ENCODE measurements around the gene ZNF841. TPM values are rescaled to one million over a fixed set of nuclear protein-coding genes. Genes with fewer than 3 reads are reported as not detected.

The ZNF841 gene
- total and polyA plus RNA-seq, 2 donors (not counting 3 experiments of a cell fraction or from before 2014, with no cell fraction given), result 5.2 to 17.7 TPM

DNA sequence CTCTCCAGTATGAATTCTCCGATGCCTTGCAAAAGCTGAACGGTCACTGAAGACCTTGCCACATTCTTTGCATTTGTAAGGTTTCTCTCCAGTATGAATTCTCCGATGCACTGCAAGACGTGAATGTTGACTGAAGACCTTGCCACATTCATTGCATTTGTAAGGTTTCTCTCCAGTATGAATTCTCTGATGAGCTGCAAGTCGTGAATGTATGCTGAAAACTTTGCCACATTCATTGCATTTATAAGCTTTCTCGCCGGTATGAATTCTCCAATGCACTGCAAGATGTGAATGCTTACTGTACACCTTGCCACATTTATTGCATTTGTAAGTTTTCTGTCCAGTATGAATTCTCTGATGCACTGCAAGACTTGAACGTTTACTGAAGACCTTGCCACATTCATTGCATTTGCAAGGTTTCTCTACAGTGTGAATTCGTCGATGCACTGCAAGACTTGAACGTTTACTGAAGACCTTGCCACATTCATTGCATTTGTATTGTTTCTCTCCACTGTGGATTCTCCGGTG, 20.0 kb upstream of the ZNF841 start:
- Histone ChIP-seq H2AFZ (ENCODE audit: low read depth, low read length) (no peak overlapping the region), H3K27me3 (ENCODE audit: control insufficient read depth in 2 of 2, insufficient read depth in 2 of 2, low read length in 2 of 2) (no peaks in the 10 kb centered on the region), H3K79me2 (ENCODE audit: control insufficient read depth, insufficient read depth, low read length) (no peaks in the 10 kb centered on the region), H3K27ac (ENCODE audit: insufficient read depth, low read depth, low read length) (no peak overlapping the region), H4K20me1 (replicated peaks; ENCODE audit: control insufficient read depth, extremely low read depth, insufficient read depth, low read length) (no peaks in the 10 kb centered on the region), H3K4me1 (ENCODE audit: control insufficient read depth, extremely low read depth, insufficient read depth, low read length) (no peaks in the 10 kb centered on the region), H3K9me3 (replicated peaks; ENCODE audit: control insufficient read depth, insufficient read depth, low read length) (peaks cover 38% of the 10 kb centered on the region), H3K9me1 (replicated peaks; ENCODE audit: control insufficient read depth, extremely low read depth, insufficient read depth, low read length) (no peaks in the 10 kb centered on the region), H3K4me2 (ENCODE audit: insufficient read depth, low read length) (no peak overlapping the region), H3K4me3 (replicated peaks in 1 of 3; ENCODE audit: insufficient read depth in 1 of 3, low read depth in 1 of 3, low read length in 3 of 3) (no peak overlapping the region), H3K36me3 (ENCODE audit: control insufficient read depth in 2 of 2, extremely low read depth in 1 of 2, insufficient read depth in 2 of 2, low read length in 2 of 2) (peaks cover 0 to 13% of the 10 kb centered on the region in 2 experiments), H3K9ac (replicated peaks; ENCODE audit: extremely low read depth, insufficient read depth, low read length) (no peak overlapping the region)
- dilution Hi-C loops (cut with MboI; ENCODE audit: extremely low pct_ligation_motif_present, low sequenced_read_pairs), result no loop called here
- FAIRE-seq, result peak; percentile 71
- TF ChIP-seq GATA2 (IDR thresholded peaks at IDR 0.05; ENCODE audit: insufficient read depth, insufficient read length, low read depth, low read length) (no peak), POLR2AphosphoS5 (IDR thresholded peaks at IDR 0.05; ENCODE audit: insufficient read depth, low read depth, low read length) (no peak), MAX (IDR thresholded peaks at IDR 0.05; ENCODE audit: insufficient read depth, insufficient read length) (no peak), MYC (IDR thresholded peaks at IDR 0.05; ENCODE audit: low read depth, low read length) (no peak), JUN (IDR thresholded peaks at IDR 0.05; ENCODE audit: borderline replicate concordance, insufficient read depth, insufficient read length, low read depth) (no peak), FOS (IDR thresholded peaks at IDR 0.05; ENCODE audit: borderline replicate concordance, insufficient read depth, low read length) (no peak), EZH2 (IDR thresholded peaks at IDR 0.05; ENCODE audit: borderline replicate concordance, low read depth, low read length, severe bottlenecking) (no peak), POLR2A (IDR thresholded peaks at IDR 0.05; ENCODE audit: low read depth, low read length) (no peak)
- TF ChIP-seq, protein P1, sequence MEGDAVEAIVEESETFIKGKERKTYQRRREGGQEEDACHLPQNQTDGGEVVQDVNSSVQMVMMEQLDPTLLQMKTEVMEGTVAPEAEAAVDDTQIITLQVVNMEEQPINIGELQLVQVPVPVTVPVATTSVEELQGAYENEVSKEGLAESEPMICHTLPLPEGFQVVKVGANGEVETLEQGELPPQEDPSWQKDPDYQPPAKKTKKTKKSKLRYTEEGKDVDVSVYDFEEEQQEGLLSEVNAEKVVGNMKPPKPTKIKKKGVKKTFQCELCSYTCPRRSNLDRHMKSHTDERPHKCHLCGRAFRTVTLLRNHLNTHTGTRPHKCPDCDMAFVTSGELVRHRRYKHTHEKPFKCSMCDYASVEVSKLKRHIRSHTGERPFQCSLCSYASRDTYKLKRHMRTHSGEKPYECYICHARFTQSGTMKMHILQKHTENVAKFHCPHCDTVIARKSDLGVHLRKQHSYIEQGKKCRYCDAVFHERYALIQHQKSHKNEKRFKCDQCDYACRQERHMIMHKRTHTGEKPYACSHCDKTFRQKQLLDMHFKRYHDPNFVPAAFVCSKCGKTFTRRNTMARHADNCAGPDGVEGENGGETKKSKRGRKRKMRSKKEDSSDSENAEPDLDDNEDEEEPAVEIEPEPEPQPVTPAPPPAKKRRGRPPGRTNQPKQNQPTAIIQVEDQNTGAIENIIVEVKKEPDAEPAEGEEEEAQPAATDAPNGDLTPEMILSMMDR (IDR thresholded peaks at IDR 0.05; ENCODE audit: extremely low read depth in 1 of 2, insufficient read depth in 1 of 2, low read depth in 1 of 2, low read length in 2 of 2), result no peak
- no peak for DNase-seq (ENCODE audit: low read depth, low spot score)
- ChIA-PET POLR2A (no interaction called here), CTCF (no interaction called here)
- intact Hi-C loops (cut with micrococcal nuclease), result no loop called here
- BruUV-seq (replicated peaks), result no TSS peak
